Stimulated activated CD4-positive, alpha-beta T cell treated with anti-CD3 and anti-CD28 coated beads, TNF-alpha, amount 100 ng/mL, for 4 hours (primary cell): ENCODE data around the gene SETD1B.
"Not testable (repeated sequence)": the region's sequence is repeated elsewhere in the genome, so short reads cannot be mapped to it uniquely, and the experiment has no call there.

Experiments
- DNase-seq, 3 experiments: peaks; one replicate each; pipeline ENCODE4 v3.0.0-alpha.2; 2020; ENCODE audit warnings: low read depth in 3 of 3

SETD1B gene

GRCh38 chr12:121780429-121780828, 23.4 kb upstream of the SETD1B start:
- DNase-seq = no peak

- DNase-seq = no peak
Observed at GRCh38 chr12:121781484-121781997, 22.3 kb upstream of the SETD1B start.

- no peak for DNase-seq
Observed at GRCh38 chr12:121781998-121782979, 21.5 kb upstream of the SETD1B start.

GRCh38 chr12:121783766-121784165, 20.0 kb upstream of the SETD1B start:
- DNase-seq = no peak

GRCh38 chr12:121784460-121784859, 19.3 kb upstream of the SETD1B start:
- no peak for DNase-seq

GRCh38 chr12:121786440-121786825, 17.4 kb upstream of the SETD1B start:
- no peak for DNase-seq

- no peak for DNase-seq
Observed at GRCh38 chr12:121787063-121788025, 16.5 kb upstream of the SETD1B start.

- DNase-seq = no peak
Observed at GRCh38 chr12:121788176-121788818, 15.5 kb upstream of the SETD1B start.

- no peak for DNase-seq
Observed at GRCh38 chr12:121789233-121789781, 14.5 kb upstream of the SETD1B start.

- peak; percentile 81 to 93 (median 88) for DNase-seq
Observed at GRCh38 chr12:121789800-121790728, 13.7 kb upstream of the SETD1B start.

GRCh38 chr12:121790785-121791184, 13.0 kb upstream of the SETD1B start:
- not testable (repeated sequence) for DNase-seq

- DNase-seq = no peak
Observed at GRCh38 chr12:121791671-121792551, 11.9 kb upstream of the SETD1B start.

- no peak for DNase-seq
Observed at GRCh38 chr12:121792607-121793439, 11.0 kb upstream of the SETD1B start.

- DNase-seq = peak in 1 of 3 experiments; percentile 73
Observed at GRCh38 chr12:121793440-121793837, 10.4 kb upstream of the SETD1B start, which contains the start of gene RHOF. Gene RHOF (minus strand): TSS chr12:121793688. CDS start chr12:121793633, 55 bp downstream.

- DNase-seq = peak; percentile 90 to 92 (median 92)
Observed at GRCh38 chr12:121793838-121794533, 9.8 kb upstream of the SETD1B start.

GRCh38 chr12:121794534-121795033, 9.2 kb upstream of the SETD1B start:
- DNase-seq = no peak
